KMS-11 (cell line): ENCODE measurements around the gene MAFG.

Experiments
- H2AFZ ChIP-seq: fragments of 200-600 bp; sonication (generic); 2 replicates; pipeline ENCODE4 v1.6.1; 2016; ENCODE audit warnings: antibody characterized with exemption, mixed run types, low read depth
- H3K27ac ChIP-seq: fragments of 200-600 bp; sonication (generic); 2 replicates; pipeline ENCODE4 v1.6.1; 2016; ENCODE audit warnings: mild to moderate bottlenecking, mixed run types
- H3K27me3 ChIP-seq: fragments of 200-600 bp; sonication (generic); 2 replicates; pipeline ENCODE4 v1.6.1; 2017; ENCODE audit warnings: mild to moderate bottlenecking, low read depth, mixed run types, moderate library complexity; ENCODE audit not compliant: insufficient read depth
- H3K36me3 ChIP-seq: fragments of 200-600 bp; sonication (generic); 2 replicates; pipeline ENCODE4 v1.6.1; 2017; ENCODE audit warnings: mild to moderate bottlenecking, mixed run types; ENCODE audit not compliant: insufficient read depth
- H3K4me1 ChIP-seq: fragments of 200-600 bp; sonication (generic); 2 replicates; pipeline ENCODE4 v1.6.1; 2016; ENCODE audit warnings: mild to moderate bottlenecking, low read depth, mixed run types; ENCODE audit not compliant: poor library complexity, severe bottlenecking
- H3K4me2 ChIP-seq: fragments of 200-600 bp; sonication (generic); 2 replicates; pipeline ENCODE4 v1.7.0; 2016; ENCODE audit warnings: mild to moderate bottlenecking, mixed run types
- H3K4me3 ChIP-seq: fragments of 200-600 bp; sonication (generic); IDR thresholded peaks from 2 replicates; pipeline ENCODE4 v1.6.1; 2017; ENCODE audit warnings: low read depth, low read length, mixed read lengths; ENCODE audit not compliant: insufficient read depth
- H3K79me2 ChIP-seq: fragments of 200-600 bp; sonication (generic); 2 replicates; pipeline ENCODE4 v1.6.1; 2016; ENCODE audit warnings: low read depth, mixed run types; ENCODE audit not compliant: insufficient read depth
- H3K9ac ChIP-seq: fragments of 200-600 bp; sonication (generic); 2 replicates; pipeline ENCODE4 v1.6.1; 2016; ENCODE audit warnings: mild to moderate bottlenecking, mixed run types
- H4K20me1 ChIP-seq: fragments of 200-600 bp; sonication (generic); 2 replicates; pipeline ENCODE4 v1.6.1; 2016; ENCODE audit warnings: mild to moderate bottlenecking, mixed run types; ENCODE audit not compliant: insufficient read depth
- TF ChIP-seq, protein P1 (sequence below): fragments of 200-600 bp; sonication (generic); conservative IDR thresholded peaks from 2 replicates; pipeline ENCODE4 v1.6.1; 2017; ENCODE audit warnings: low read depth, mild to moderate bottlenecking, antibody characterized with exemption, low read length, moderate library complexity, mixed read lengths

MAFG gene

DNA sequence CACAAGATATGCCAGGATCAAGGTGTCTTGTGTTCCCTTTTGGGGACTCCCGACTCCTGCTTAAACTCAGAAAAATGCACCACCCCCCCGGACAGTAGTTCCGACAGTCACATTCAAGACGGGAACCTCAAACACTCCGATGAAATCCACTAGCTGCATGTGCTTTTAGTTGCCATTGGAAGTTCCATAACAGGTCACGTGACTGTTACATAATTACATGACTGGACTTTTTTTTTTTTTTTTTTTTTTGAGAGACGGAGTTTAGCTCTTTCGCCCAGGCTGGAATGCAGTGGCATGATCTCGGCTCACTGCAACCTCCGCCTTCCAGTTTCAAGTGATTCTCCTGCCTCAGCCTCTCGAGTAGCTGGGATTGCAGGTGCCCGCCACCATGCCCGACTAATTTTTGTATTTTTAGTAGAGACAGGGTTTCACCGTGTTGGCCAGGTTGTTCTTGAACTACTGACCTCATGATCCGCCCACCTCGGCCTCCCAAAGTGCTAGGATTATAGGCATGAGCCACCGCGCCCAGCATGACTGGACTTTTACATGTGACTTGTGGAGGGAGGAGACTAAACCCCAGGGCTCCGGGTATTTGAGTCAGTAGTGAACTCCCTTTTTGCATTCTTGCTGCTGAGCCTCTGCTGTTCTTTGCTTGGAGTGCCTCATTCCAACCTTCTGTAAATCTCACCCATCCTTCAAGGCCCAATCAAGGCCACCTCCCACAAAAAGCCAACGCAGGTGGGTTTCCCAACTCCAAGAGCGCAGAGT, 11.1 kb downstream of the MAFG start:
- Histone ChIP-seq H3K36me3 (peaks cover 24% of the 10 kb centered on the region; the same call in 1 of the 2 replicates), H2AFZ (no peak overlapping the region), H4K20me1 (0 out of 2 replicates have a peak, but pooled peaks cover 8% of the 10 kb centered on the region), H3K4me2 (peak overlapping the region; percentile 72), H3K79me2 (peaks cover 51% of the 10 kb centered on the region), H3K9ac (no peak overlapping the region; the same call in 1 of the 2 replicates), H3K27ac (no peak overlapping the region), H3K27me3 (no peaks in the 10 kb centered on the region), H3K4me1 (peaks cover 38% of the 10 kb centered on the region), H3K4me3 (no peak overlapping the region)
- TF ChIP-seq, protein P1, sequence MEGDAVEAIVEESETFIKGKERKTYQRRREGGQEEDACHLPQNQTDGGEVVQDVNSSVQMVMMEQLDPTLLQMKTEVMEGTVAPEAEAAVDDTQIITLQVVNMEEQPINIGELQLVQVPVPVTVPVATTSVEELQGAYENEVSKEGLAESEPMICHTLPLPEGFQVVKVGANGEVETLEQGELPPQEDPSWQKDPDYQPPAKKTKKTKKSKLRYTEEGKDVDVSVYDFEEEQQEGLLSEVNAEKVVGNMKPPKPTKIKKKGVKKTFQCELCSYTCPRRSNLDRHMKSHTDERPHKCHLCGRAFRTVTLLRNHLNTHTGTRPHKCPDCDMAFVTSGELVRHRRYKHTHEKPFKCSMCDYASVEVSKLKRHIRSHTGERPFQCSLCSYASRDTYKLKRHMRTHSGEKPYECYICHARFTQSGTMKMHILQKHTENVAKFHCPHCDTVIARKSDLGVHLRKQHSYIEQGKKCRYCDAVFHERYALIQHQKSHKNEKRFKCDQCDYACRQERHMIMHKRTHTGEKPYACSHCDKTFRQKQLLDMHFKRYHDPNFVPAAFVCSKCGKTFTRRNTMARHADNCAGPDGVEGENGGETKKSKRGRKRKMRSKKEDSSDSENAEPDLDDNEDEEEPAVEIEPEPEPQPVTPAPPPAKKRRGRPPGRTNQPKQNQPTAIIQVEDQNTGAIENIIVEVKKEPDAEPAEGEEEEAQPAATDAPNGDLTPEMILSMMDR, result no peak

DNA sequence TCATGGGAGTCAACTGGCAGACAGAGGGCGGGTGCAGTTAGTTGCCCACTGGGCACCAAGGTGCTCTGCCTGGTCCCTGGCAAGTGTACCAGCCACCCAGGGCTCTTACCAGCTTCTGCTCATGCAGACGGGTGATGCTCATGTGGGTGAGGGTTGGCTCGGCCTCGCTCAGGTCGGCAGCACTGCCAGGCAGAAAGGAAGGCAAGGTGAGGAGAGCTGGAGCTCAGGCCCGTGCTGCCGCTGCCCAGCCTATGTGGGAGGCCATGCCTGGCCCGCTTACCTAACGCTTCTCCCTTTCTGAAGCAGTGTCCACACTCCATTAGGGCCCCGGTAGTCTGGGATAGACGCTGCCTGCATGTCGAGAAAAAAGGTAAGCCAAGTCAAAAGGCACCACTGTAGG, 12.2 kb downstream of the MAFG start:
- peaks cover 31% of the 10 kb centered on the region for H3K4me1 ChIP-seq
- no peak overlapping the region for H3K9ac ChIP-seq
- H3K79me2 ChIP-seq, result peaks cover 40% of the 10 kb centered on the region
- peaks cover 24% of the 10 kb centered on the region; the same call in 1 of the 2 replicates for H3K36me3 ChIP-seq
- H4K20me1 ChIP-seq, result 0 out of 2 replicates have a peak, but pooled peaks cover 5% of the 10 kb centered on the region
- H3K4me2 ChIP-seq, result no peak overlapping the region
- H2AFZ ChIP-seq, result no peak overlapping the region
- TF ChIP-seq, protein P1, result no peak
- no peak overlapping the region for H3K4me3 ChIP-seq
- no peak overlapping the region for H3K27ac ChIP-seq
- no peaks in the 10 kb centered on the region for H3K27me3 ChIP-seq

DNA sequence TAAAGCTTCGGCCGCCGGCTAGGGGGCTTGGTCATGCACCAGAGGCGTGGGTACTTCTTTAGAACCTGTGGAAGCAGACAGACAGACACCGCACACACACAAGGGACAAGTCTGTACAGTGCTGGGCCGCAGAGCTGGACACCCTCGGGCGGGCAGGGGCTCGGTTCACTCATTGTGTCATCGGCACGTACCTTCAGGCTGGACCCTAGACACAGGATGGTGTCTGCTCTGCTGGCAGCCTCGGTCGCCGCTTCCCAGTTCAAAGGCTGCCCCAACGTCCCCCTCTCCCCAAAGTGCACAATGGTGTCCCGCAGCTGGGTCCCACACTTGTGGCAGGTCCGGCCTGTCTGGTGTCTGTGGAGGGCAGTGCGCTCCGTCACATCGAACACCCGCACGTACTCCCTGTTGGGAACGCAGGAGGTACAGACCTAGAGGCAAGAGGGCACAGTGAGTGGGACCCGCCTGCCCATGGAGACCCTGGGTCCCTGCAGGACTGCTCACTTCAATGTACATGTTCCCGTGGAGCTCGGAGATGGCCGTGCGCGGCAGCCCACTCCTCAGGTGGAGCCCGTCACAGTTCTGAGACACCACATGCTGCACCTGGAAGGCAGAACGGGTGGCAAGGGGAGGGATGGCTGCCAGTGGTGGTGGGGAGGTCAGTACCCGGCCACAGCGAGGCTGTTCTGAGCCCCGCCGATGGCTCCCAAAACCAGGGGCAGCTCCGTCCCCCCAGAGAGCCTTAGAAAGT, 13.3 kb downstream of the MAFG start:
- Histone ChIP-seq H3K4me3 (no peak overlapping the region), H3K79me2 (peaks cover 30% of the 10 kb centered on the region), H3K27me3 (no peaks in the 10 kb centered on the region), H3K36me3 (peaks cover 24% of the 10 kb centered on the region; the same call in 1 of the 2 replicates), H3K4me1 (peaks cover 37% of the 10 kb centered on the region), H2AFZ (no peak overlapping the region), H3K9ac (no peak overlapping the region), H3K27ac (no peak overlapping the region), H4K20me1 (0 out of 2 replicates have a peak, but pooled peaks cover 5% of the 10 kb centered on the region), H3K4me2 (no peak overlapping the region)
- TF ChIP-seq, protein P1, result no peak

DNA sequence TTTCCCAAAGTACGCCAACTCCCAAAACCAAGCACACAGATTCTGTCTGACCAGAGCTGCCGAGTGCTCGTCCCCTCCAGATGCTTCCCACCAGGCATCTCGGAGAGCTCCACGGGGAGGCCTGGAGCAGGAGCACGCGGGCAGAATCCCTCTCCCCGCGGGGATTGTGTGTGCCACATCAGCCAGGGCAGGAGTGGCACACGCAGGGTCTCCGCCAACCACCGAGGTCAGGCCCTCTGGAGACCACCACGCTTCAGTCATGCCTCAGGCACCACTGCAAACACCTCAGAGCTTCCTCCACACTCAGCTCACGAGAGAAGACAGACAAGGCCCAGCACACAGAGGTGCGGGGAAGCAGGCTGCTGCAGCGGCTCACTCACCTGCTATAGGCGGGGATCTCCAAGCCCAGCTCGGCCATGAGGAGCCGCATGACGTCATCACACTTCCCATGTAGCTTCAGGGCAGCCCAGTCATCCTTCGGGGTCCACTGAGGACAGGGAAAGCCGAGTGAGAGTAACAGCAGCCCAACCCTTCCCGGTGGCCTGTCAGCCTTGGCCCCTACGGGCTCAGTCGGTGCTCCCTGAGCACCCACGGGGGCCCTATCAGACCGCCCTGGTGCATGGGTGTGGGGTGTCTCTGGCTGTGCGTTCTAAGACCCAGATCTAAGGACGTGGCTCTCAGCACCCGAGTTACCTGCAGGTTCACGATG, 14.0 kb downstream of the MAFG start:
- Histone ChIP-seq H3K4me2 (no peak overlapping the region), H2AFZ (no peak overlapping the region), H4K20me1 (0 out of 2 replicates have a peak, but pooled peaks cover 5% of the 10 kb centered on the region), H3K9ac (no peak overlapping the region), H3K4me1 (peaks cover 34% of the 10 kb centered on the region), H3K27me3 (no peaks in the 10 kb centered on the region), H3K27ac (no peak overlapping the region), H3K36me3 (peaks cover 24% of the 10 kb centered on the region; the same call in 1 of the 2 replicates), H3K4me3 (no peak overlapping the region), H3K79me2 (peaks cover 26% of the 10 kb centered on the region)
- TF ChIP-seq, protein P1, result no peak
